ENCODE results near the gene ACOX1.

- TF ChIP-seq CTCF (IDR thresholded peaks at IDR 0.05; ENCODE audit: low read length) (no peak), EZH2 (optimal IDR thresholded peaks at IDR 0.05; ENCODE audit: low read depth, low read length) (no peak)
Measured at GRCh38 chr17:76009447-76009846, 30.5 kb upstream of the ACOX1 start.

Data from MM.1S (cell line).